ENCODE measurements around the gene TCF4.

- no peak for TF ChIP-seq CTCF (IDR thresholded peaks at IDR 0.05)
- TF ChIP-seq POLR2A (IDR thresholded peaks at IDR 0.05) = no peak
Observed at GRCh38 chr18:55501982-55502710, 85.8 kb downstream of the TCF4 start.
